Activated T-cell treated with anti-CD3 and anti-CD28 coated beads for 24 hours (primary cell): Measurements from ENCODE around the gene CSRNP3.

ENCODE experiments used
- DNase-seq: peaks from one replicate; pipeline ENCODE4 v3.0.0-alpha.2; 2020; ENCODE audit warnings: low read depth

The CSRNP3 gene

DNA sequence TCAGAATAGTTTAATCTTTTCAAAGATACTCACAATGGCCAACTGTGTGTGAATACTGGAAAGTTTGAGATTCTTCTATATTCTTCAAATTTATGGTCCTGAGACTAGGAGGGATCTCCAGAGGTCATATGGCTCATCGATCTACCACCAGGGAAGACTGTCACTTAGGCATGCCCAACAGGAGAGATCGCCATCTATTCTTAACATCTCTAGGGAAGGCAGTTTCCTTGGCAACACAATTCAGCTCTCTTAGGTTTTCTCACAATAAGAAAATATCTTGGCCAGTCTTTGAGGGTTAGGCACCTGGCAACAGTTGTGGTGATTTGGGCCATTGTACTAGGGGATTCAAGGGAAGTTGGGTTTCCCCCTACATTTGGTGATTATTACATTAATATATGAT, 217.3 kb downstream of the CSRNP3 start:
- DNase-seq: no peak

GRCh38 chr2:165687426-165688002, 218.0 kb downstream of the CSRNP3 start:
- no peak for DNase-seq

- no peak for DNase-seq
Measured at GRCh38 chr2:165691615-165692014, 222.1 kb downstream of the CSRNP3 start.

DNA sequence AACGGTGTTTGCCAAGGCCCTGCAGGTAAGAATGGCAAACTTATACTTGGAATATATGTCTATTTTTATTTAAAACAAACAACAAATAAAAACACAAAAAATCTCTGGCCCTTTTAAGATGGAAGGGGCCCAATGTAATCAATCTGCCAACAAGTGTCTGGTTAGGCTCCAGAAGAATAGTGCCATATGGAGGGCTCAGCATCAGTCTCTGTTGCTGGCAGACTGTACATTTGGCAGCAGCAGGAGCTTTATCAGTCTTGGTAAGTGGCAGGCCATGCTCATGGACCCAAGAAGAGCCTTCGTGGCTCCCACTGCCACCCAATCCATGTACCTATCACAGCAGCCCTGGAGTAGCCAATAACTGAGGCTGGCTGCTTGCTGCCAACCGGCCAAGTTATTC, 223.4 kb downstream of the CSRNP3 start:
- no peak for DNase-seq

DNA sequence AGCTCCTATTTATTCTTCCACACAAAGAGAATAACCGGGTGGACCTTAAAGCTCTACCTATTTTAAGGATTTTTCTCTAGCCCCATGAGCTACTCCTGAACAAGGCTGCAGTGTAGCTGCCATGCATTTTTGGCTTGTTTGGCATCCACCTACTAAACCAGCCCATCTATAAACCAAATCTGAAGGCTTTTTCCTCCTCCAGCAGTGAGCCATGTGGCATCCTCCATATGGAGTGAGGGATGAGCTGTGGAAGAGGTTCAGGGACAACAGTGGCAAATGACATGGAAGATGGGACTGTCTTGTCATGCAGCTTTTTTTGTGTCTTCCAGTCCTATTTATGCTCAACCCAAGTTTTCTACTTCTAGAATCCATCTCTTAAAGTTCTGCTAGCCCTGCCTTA, 224.3 kb downstream of the CSRNP3 start:
- DNase-seq: no peak

- no peak for DNase-seq
Measured at GRCh38 chr2:165697748-165698443, 228.4 kb downstream of the CSRNP3 start.

DNA sequence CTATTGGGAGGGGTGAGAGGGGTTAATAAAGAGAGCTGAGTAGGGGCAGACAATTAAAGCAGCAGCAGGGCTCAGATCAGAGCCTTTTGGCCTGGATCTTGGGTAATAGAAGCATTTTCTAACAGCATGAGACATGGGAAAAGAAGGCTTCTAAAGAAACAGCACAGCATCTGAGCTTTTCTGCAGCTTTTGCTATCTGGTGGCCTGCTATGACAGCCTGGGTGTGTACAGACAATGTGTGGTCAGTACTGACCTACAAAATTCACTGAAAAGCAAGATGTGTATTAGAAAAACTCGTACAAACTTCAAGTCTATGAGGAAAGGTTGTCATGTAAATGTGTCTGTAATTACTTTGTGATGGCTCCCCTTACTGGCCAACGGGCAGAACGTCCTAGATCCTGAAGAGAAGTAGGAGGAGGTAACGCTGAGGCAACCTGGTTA, 229.0 kb downstream of the CSRNP3 start:
- no peak for DNase-seq

GRCh38 chr2:165699946-165700345, 230.4 kb downstream of the CSRNP3 start:
- DNase-seq: no peak

DNA sequence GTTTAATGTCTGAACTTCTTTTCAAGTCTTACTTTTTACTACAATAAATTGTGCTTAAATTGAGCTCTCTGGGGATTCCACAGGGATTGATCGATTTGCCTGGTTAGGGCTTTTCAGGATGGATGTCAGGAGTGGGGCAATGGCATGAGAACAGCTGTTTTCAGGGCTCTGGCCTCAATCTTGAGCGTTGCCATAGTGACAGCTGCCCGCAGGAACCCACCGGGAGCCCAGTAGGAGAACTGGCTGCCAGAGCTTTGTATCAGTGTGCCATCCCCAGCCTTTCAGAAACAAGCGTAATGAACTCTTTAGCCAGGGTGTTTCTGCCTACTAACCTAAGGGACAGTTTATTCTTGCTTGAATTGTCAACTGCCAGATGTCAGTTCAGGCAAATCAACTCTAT, 231.0 kb downstream of the CSRNP3 start:
- no peak for DNase-seq

GRCh38 chr2:165701147-165701546, 231.6 kb downstream of the CSRNP3 start:
- DNase-seq: no peak

- DNase-seq: no peak
Measured at GRCh38 chr2:165706960-165707487, 237.5 kb downstream of the CSRNP3 start.

DNA sequence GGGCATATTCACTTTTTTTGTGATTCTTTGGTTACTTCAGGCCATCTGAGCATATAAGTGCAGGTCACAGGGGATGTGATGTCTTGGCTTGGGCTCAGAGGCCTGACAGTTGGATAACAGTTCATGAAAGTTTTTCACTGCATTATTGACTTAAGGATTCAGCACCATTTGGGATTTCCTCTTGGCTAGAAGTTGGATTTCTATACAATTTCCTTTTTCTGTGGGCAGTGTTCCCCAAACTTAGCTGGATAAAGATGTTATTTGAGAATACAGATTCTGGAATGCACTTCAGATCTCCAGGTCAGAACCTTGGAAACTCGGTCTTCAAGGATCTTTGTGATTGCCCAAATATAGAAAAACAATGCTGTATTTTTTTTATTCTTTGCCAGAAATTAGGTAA, 246.6 kb downstream of the CSRNP3 start:
- no peak for DNase-seq

DNA sequence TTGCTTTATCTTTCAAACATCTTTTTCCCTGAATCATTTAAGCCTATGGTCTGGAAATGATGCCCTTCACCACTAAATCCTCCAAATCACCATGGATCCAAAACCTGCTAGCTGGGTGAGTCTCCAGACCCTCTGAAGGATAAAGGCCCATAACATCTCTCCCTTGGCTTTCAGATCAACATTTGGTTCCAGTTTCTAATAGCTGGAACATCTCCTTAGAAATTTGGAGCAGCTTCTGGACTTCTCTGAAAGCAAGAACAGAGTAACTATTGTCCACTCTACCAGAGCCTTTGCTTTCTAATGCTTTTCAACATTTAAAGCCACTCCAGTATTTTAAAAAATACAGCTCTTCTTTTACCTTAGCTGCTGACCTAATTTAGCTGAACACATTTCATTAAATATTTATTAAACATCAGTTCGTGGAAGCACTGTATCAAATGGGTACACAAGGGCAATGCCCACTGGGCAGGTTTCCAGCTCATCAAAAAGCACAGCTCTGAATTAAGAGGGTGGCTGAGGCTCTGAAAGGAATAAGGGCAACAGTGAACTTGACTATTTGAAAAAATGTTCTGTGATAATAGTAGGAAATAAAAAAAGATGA, 249.2 kb downstream of the CSRNP3 start:
- DNase-seq: no peak

DNA sequence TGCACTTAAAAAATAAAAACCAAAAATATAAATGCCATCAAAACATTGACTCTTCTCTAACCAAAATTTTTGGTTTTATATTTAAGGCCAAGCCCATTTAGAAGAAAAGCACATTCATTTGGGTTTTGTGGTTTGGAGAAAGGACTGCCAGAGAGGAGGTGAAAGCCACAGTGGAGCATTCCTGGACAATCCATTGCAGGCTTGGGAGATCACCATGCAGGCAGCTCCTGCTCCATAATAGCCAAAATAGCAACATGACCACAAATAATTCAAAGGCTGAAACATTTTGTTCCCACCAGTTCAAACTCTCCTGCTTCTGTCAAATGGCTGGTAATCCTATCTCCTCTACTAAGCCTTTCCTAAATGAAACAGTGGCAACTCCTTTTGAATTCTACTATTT, 251.0 kb downstream of the CSRNP3 start:
- DNase-seq: no peak

DNA sequence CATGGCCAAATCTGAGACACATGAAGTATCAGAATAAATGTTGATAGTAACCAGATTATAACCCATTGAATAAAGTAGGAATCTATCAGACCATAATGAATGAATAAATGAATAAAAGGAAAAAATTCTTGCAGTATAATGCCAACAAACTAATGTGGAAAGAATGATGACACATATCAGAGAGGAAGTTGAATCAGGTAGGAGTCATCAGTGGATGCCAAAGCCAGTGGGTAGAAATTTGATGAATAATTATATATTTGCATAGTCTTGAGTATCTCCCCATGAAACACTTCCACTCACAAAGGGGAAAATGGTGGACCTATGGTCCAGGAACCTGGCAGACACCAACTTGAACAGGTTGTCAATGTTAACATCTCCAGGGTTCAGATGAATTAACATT, 255.9 kb downstream of the CSRNP3 start:
- no peak for DNase-seq
